Airway epithelial cell (primary cell): ENCODE data around the gene ZNF658. TPM values are rescaled to one million over a fixed set of nuclear protein-coding genes. Genes with fewer than 3 reads are reported as not detected.

ENCODE experiments used
- total RNA-seq: library from RNA; depleted of rRNA; stranded (reverse); fragments of >200 nt; gene quantifications from 2 replicates; pipeline ENCODE4 v1.2.3, GENCODE V29; 2015

The ZNF658 gene
- total RNA-seq = 3.1 and 5.1 TPM in 2 replicates

DNA sequence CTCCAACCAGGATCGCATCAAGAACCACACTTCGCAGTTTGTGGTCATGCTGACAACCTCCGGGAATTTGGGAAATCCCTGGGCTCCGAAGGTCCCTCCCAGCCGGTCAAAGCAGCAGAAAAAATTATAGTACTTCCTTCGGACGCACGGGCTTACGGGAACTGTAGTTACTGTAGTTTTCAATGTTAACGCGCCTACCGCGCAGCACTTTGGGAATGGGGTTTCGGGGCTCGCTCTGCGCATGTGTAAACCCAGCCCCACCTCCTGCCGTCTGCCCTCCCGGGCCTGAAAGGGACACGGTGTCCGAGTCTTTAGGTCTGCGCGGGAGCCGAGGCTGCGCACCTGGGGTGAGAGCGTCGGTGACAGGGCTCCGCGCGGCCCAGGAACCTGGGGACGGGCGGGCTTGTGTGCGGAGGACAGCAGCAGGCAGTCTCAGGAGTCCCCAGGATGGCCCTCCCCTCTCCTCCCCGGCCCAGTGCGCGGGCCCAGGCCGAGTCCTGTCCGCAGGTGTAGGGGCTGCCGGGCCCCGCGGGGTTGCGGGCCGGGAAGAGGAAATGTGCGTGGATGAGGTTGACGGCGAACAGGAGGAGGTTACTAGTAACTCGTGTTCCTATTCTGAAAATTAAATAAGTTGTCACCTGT lies at the start of gene ZNF658:
ZNF658 (plus strand) TSS at position 236 of the 642 bp plus-strand sequence. CDS start 2,837 bp downstream, outside the sequence.

Other genes with a start within 250 kb of the ZNF658 start
- not detected in 2 replicates for gene SPATA31A3, start 91.8 kb downstream of the ZNF658 start, total RNA-seq